Naive thymus-derived CD8-positive, alpha-beta T cell (primary cell): ENCODE results near the gene ACP2. TPM values are rescaled to one million over a fixed set of nuclear protein-coding genes. Genes with fewer than 3 reads are reported as not detected.

Experiments
- ATAC-seq, 2 donors: fragments of 150-1000 bp; cut with Tn5 transposase in 1 of 2; sonication (Bioruptor Pico), chemical (Tn5 transposase) in 1 of 2; 1 replicate in 1 of 2; 2 replicates in 1 of 2; pipeline ENCODE4 v1.10.0; 2021; ENCODE audit warnings: mild to moderate bottlenecking in 2 of 2, moderate library complexity in 2 of 2
- POLR2A ChIA-PET: fragments of 350-600 bp; sonication (Branson Sonifier 250); formaldehyde crosslinking; loops from one replicate; lab custom pipeline; 2021; ENCODE audit warnings: antibody characterized with exemption; lab: Charles Lee
- DNase-seq, 10 donors: peaks; one replicate each; pipeline versions ENCODE4 v3.0.0 to v3.0.0-alpha.2; 2020 to 2022
- H3K27ac Mint-ChIP-seq, 10 donors: one replicate each; pipeline ENCODE4 v1.8.0; 2020 to 2022; ENCODE audit warnings: mild to moderate bottlenecking in 10 of 10, mixed read lengths in 10 of 10, moderate library complexity in 4 of 10, inconsistent platforms in 1 of 10
- H3K27me3 Mint-ChIP-seq, 5 donors: one replicate each; pipeline ENCODE4 v1.8.0; 2021 to 2022; ENCODE audit warnings: mixed read lengths in 5 of 5
- H3K36me3 Mint-ChIP-seq, 3 donors: one replicate each; pipeline ENCODE4 v1.8.0; 2020 to 2022; ENCODE audit warnings: mixed read lengths in 3 of 3, mild to moderate bottlenecking in 2 of 3, inconsistent platforms in 1 of 3
- H3K4me1 Mint-ChIP-seq, 4 donors: one replicate each; pipeline ENCODE4 v1.8.0; 2021 to 2022; ENCODE audit warnings: mixed read lengths in 4 of 4
- H3K4me3 Mint-ChIP-seq, 10 donors: one replicate each; pipeline ENCODE4 v1.8.0; 2020 to 2022; ENCODE audit warnings: mild to moderate bottlenecking in 10 of 10, mixed read lengths in 10 of 10, moderate library complexity in 6 of 10, inconsistent platforms in 1 of 10
- H3K9me3 Mint-ChIP-seq, 9 donors: one replicate each; pipeline ENCODE4 v1.8.0; 2020 to 2022; ENCODE audit warnings: mixed read lengths in 9 of 9, mild to moderate bottlenecking in 3 of 9, inconsistent platforms in 1 of 9, moderate library complexity in 1 of 9
- polyA plus RNA-seq, 3 donors: library from polyadenylated mRNA; unstranded; fragments of 300-500 nt; fragmentation: Illumina TruSeq; gene quantifications; one replicate each; pipeline ENCODE4 v1.2.3, GENCODE V29; 2021
- total RNA-seq, 8 experiments: library from RNA in 2 of 8; stranded (reverse) in 2 of 8; gene quantifications; one replicate each; pipeline ENCODE4 v1.2.3 and lab custom pipeline; 2021 to 2026

Gene ACP2
- total and polyA plus RNA-seq, 5 experiments from 2014 or later = 4.4 to 27.8 (median 10.0) TPM

DNA sequence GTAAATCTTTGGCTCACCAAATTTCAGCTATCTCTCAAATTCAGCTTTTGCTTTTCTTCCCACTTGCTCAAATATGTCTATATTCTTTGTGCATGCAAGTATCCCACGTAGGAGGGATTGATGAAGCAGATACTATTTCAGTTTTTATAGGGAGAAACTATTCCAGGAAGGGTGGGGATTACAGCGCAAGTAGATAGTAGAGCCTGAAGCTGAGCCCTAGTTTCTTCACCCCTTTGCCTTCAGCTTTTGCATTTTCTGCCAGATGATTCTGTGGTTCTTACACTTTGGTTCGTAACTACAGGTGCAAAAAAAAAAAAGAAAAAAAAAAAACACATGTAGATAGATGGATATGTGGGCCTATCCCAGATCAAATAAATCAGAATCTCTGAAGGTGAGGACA, 3.1 kb upstream of the ACP2 start:
- Mint-ChIP-seq H3K4me1 (peaks cover 10 to 34% (median 31%) of the 10 kb centered on the region in 4 donors), H3K9me3 (no peaks in the 10 kb centered on the region), H3K36me3 (peaks cover 0 to 3% (median 0%) of the 10 kb centered on the region in 3 donors), H3K4me3 (peak overlapping the region in 1 of 10 donors; percentile 15), H3K27me3 (no peaks in the 10 kb centered on the region), H3K27ac (peak overlapping the region in 2 of 10 donors; percentile 10 to 51)
- ATAC-seq (no peak), DNase-seq (no peak)
- POLR2A ChIA-PET = interaction anchor here (0.6 to 1.5 kb wide), 3 partner anchors 13 to 551 kb away, joined by 3 to 4 read pairs (median 3); partner anchors contain the start of genes ARHGAP1 and ZNF408

DNA sequence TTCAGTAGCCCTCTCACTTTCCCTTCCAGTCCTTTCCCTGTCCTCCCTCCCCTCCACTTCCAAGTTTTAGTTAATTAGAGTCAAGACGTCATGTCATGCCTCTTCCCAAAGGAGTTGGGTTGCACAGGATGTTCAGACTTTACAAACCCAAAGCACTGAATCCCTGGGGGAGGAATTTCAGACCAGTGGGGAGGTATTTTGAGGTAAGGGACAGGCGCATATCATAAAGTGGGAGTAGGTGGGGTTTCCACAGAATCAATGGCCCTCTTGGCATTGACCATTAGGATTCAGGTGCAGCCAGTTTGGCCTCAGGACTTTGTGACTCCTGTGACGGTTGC, 733 bp upstream of the ACP2 start:
- H3K27ac Mint-ChIP-seq = peak overlapping the region; percentile 93 to 100 (median 99)
- H3K9me3 Mint-ChIP-seq = no peaks in the 10 kb centered on the region
- H3K27me3 Mint-ChIP-seq = no peaks in the 10 kb centered on the region
- POLR2A ChIA-PET = interaction anchor here (0.7 to 4.8 kb wide), 11 partner anchors 10 to 549 kb away, joined by 3 to 64 read pairs (median 15); partner anchors contain the start of genes ARFGAP2, ARHGAP1, DDB2 and MADD
- H3K4me3 Mint-ChIP-seq = peak overlapping the region; percentile 98 to 100 (median 99)
- peaks cover 5 to 28% (median 25%) of the 10 kb centered on the region in 4 donors for H3K4me1 Mint-ChIP-seq
- peaks cover 0 to 17% (median 0%) of the 10 kb centered on the region in 3 donors for H3K36me3 Mint-ChIP-seq
- ATAC-seq = no peak
- DNase-seq = no peak

- H3K4me3 Mint-ChIP-seq = peak overlapping the region; percentile 98 to 100 (median 99)
- ATAC-seq (peak in 1 of 2 donors; percentile 30), DNase-seq (no peak)
- H3K36me3 Mint-ChIP-seq = peaks cover 0 to 27% (median 0%) of the 10 kb centered on the region in 3 donors
- no peaks in the 10 kb centered on the region for H3K27me3 Mint-ChIP-seq
- POLR2A ChIA-PET = interaction anchor here (0.5 to 4.8 kb wide), 20 partner anchors 9 to 548 kb away, joined by 3 to 64 read pairs (median 6); partner anchors contain the start of genes ARFGAP2, ARHGAP1, DDB2 and MADD
- no peaks in the 10 kb centered on the region for H3K9me3 Mint-ChIP-seq
- H3K27ac Mint-ChIP-seq = peak overlapping the region; percentile 93 to 100 (median 99)
- H3K4me1 Mint-ChIP-seq = peaks cover 5 to 28% (median 24%) of the 10 kb centered on the region in 4 donors
These were observed 330 bp downstream of the ACP2 start for GRCh38 chr11:47248304-47248663.

- no peak for ATAC-seq
- peaks cover 5 to 28% (median 24%) of the 10 kb centered on the region in 4 donors for H3K4me1 Mint-ChIP-seq
- no peaks in the 10 kb centered on the region for H3K9me3 Mint-ChIP-seq
- H3K36me3 Mint-ChIP-seq = peaks cover 0 to 33% (median 0%) of the 10 kb centered on the region in 3 donors
- POLR2A ChIA-PET = interaction anchor here (1.0 to 4.8 kb wide), 10 partner anchors 8 to 329 kb away, joined by 3 to 64 read pairs (median 12); partner anchors contain the start of genes ARFGAP2, DDB2, MADD and SLC39A13
- peak overlapping the region in 4 of 10 donors; percentile 10 to 100 (median 65) for H3K27ac Mint-ChIP-seq
- H3K27me3 Mint-ChIP-seq = no peaks in the 10 kb centered on the region
- H3K4me3 Mint-ChIP-seq = peak overlapping the region; percentile 98 to 100 (median 99)
- DNase-seq = no peak
These were observed 1.1 kb downstream of the ACP2 start for GRCh38 chr11:47247502-47247901.

DNA sequence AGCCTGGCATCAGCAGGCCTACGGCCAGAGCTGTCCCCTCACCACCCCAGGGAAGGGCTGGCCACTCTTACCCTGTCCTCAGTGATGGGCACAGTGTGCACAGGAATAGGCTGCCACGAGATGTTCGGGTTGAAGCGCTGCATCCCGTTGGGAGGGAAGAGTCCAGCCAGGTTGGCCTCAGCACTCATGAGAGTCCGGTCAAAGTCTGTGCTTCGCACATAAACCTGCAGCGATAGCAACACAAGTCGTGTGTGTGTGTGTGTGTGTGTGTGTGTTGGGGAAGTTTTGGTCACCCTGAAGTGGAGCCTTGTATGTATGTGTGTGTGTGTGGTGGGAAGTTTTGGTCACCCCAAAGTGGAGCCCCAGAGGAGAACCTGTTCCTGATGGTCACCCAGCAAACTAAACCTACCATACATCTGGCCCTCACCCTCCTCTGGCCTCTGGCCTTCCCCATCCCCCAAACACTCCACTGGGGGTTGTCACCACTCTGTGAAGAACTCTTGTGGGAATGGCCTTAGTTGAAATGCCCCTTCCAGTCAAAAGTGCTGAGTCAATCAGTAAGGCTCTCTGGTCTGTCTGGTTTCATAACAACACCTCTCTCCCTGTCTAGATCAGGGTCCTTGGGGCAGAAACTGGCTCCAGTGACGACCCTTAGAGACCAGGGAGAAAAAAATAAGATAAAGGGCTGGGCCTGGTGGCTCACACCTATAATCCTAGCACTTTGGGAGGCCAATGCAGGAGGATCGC, 2.8 kb downstream of the ACP2 start:
- no peak overlapping the region for H3K4me3 Mint-ChIP-seq
- no peaks in the 10 kb centered on the region for H3K9me3 Mint-ChIP-seq
- H3K27me3 Mint-ChIP-seq = no peaks in the 10 kb centered on the region
- H3K4me1 Mint-ChIP-seq = peaks cover 5 to 30% (median 24%) of the 10 kb centered on the region in 4 donors
- no peak overlapping the region for H3K27ac Mint-ChIP-seq
- POLR2A ChIA-PET = interaction anchor here (4.8 kb wide), 1 partner anchor 11 kb away, joined by 62 read pairs; no protein-coding TSS in a partner anchor
- peaks cover 5 to 50% (median 7%) of the 10 kb centered on the region in 3 donors for H3K36me3 Mint-ChIP-seq
- ATAC-seq = no peak
- DNase-seq = no peak

DNA sequence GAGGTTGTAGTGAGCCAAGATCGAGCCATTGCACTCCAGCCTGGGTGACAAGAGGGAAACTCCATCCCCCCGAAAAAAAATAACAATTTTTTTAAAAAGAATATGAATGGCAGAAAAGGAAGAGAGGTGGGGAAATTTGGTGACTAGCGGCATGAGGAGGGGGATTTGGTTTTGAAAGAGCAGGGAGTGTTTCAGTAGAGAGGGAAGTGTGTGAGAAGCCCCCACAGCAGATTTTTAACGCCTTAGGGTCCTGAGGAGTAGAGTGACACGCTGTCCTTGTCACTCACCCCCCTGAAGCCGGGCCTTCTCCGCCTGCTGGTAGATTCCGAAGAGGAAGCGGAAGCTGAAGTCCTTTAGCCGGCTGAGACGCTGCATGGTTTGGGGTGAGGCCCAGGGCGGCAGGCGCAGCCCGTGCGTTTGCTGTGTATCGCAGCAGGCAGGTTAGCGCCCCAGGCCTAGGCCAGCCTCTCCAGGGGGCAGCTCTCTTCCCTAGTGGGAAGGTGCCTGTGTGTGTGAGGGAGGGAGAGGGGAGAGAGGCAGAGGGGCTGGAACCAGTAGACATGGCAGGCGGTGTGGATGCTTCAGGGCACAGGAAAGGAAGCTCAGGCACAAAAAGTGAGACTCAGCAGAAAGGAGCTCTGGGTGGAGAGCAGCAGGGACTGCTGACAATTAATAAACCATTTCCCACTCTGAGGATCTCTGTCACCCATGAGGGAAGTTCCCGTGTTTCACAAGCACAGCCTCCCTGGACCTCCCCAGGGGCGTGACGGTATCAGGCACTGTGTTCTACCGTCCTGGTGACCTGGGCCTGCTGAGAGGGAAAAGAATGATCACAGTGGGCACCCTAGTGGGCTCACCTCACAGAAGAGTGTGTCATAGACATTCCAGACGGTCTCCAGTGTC, 3.9 kb downstream of the ACP2 start:
- no peaks in the 10 kb centered on the region for H3K9me3 Mint-ChIP-seq
- H3K4me3 Mint-ChIP-seq = no peak overlapping the region
- H3K36me3 Mint-ChIP-seq = peaks cover 7 to 60% (median 9%) of the 10 kb centered on the region in 3 donors
- peaks cover 5 to 29% (median 24%) of the 10 kb centered on the region in 4 donors for H3K4me1 Mint-ChIP-seq
- no peak overlapping the region for H3K27ac Mint-ChIP-seq
- no peak for DNase-seq
- POLR2A ChIA-PET = no interaction called here
- no peaks in the 10 kb centered on the region for H3K27me3 Mint-ChIP-seq
- ATAC-seq = no peak

DNA sequence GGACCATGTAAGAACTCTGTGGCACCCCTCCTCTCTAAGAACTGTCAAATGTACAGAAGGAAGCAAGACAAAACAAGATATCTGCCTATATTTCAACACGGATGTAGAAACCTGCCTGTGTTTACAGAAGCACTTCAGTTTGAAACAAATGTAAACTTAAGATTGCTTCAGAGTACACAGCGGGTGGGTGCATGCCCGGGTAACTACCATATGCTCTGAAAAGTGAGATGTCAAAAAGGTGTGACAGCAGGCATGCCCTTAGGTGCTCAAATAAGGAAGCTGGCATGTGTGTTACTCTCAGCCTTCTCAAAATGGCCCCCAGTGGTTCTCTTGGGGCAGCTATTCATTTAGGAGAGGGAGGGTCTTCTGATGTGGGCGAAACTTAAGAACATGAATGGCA, 5.2 kb downstream of the ACP2 start:
- DNase-seq (no peak), ATAC-seq (no peak)
- Mint-ChIP-seq H3K27me3 (no peaks in the 10 kb centered on the region), H3K4me1 (peaks cover 4 to 19% (median 19%) of the 10 kb centered on the region in 4 donors), H3K27ac (peak overlapping the region in 3 of 10 donors; percentile 14 to 79 (median 50)), H3K4me3 (no peak overlapping the region), H3K9me3 (no peaks in the 10 kb centered on the region), H3K36me3 (peaks cover 7 to 71% (median 9%) of the 10 kb centered on the region in 3 donors)
- POLR2A ChIA-PET = interaction anchor here (1.2 kb wide), 2 partner anchors 9 to 28 kb away, joined by 3 read pairs; partner anchors contain the start of gene DDB2

DNA sequence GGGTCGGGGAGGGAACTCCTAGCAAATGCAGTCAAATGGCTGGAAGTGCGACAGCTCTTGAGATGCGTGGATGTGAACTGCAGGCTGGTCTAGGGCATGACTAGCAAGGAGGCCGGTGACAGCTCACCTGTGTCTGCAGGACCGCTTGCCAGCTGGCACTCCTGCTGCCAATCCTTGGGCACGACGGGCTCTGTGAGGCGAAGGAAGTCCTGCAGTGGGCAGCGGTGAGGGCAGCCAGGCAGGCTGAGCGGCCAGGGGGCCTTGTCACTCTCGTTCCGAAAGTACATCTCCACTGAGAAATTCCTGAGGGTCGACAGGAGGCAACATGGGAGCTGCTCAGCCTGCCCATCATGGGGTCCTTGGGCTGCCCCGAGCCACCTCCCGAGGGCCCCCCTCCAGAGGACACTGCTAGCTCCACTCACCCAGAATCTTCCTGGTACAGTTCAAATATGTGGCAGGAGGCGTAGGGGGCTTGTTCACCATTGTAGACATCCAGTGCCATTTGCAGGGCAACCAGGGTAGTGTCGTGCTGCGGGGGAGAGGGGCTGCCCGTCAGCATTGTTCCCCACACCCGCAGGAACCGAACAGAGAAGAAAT, 5.9 kb downstream of the ACP2 start:
- POLR2A ChIA-PET = interaction anchor here (1.0 to 1.6 kb wide), 4 partner anchors 8 to 28 kb away, joined by 3 to 7 read pairs (median 3); partner anchors contain the start of genes DDB2 and NR1H3
- Mint-ChIP-seq H3K36me3 (peaks cover 7 to 76% (median 10%) of the 10 kb centered on the region in 3 donors), H3K4me3 (no peak overlapping the region), H3K27ac (peak overlapping the region in 3 of 10 donors; percentile 8 to 34 (median 11)), H3K27me3 (no peaks in the 10 kb centered on the region), H3K4me1 (peaks cover 0 to 11% (median 11%) of the 10 kb centered on the region in 4 donors), H3K9me3 (no peaks in the 10 kb centered on the region)
- no peak for ATAC-seq
- DNase-seq = no peak

DNA sequence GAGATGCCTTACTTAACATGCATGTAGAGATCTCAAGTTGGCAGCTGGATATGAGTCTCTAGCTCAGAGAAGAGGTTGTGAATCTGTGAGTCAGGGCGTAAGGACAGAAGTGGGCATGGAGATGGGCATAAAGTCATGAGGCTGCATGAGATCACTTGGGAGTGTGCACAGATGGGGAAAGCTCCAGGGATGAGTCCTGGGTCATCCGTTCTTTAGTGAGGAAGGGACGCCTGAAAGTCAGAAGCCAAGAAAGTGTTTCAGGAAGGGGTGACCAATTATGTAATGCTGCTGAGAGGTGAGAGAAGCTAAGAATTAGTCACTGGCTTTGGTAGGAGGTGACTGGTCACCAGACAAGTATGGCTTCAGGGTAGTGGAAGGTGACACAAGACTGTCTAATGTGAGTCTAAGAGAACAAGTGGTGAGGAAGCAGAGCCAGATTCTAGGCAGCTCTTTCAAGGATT, 6.7 kb downstream of the ACP2 start:
- H3K4me1 Mint-ChIP-seq = peaks cover 1 to 6% (median 3%) of the 10 kb centered on the region in 4 donors
- DNase-seq (no peak), ATAC-seq (no peak)
- H3K27ac Mint-ChIP-seq = peak overlapping the region in 2 of 10 donors; percentile 61 to 73
- POLR2A ChIA-PET = interaction anchor here (0.6 to 1.6 kb wide), 3 partner anchors 14 to 27 kb away, joined by 3 to 7 read pairs (median 3); partner anchors contain the start of genes DDB2 and NR1H3
- H3K27me3 Mint-ChIP-seq = no peaks in the 10 kb centered on the region
- peaks cover 7 to 78% (median 12%) of the 10 kb centered on the region in 3 donors for H3K36me3 Mint-ChIP-seq
- no peak overlapping the region for H3K4me3 Mint-ChIP-seq
- no peaks in the 10 kb centered on the region for H3K9me3 Mint-ChIP-seq

GRCh38 chr11:47239852-47240251, 8.8 kb downstream of the ACP2 start:
- H3K9me3 Mint-ChIP-seq = no peaks in the 10 kb centered on the region
- no peak for ATAC-seq
- no peaks in the 10 kb centered on the region for H3K27me3 Mint-ChIP-seq
- H3K27ac Mint-ChIP-seq = peak overlapping the region in 3 of 10 donors; percentile 9 to 77 (median 48)
- H3K4me3 Mint-ChIP-seq = no peak overlapping the region
- DNase-seq = no peak
- peaks cover 9 to 17% (median 13%) of the 10 kb centered on the region in 4 donors for H3K4me1 Mint-ChIP-seq
- POLR2A ChIA-PET = interaction anchor here (0.6 to 1.6 kb wide), 3 partner anchors 9 to 56 kb away, joined by 3 to 8 read pairs (median 5); partner anchors contain the start of genes ACP2 and DDB2
- peaks cover 7 to 72% (median 12%) of the 10 kb centered on the region in 3 donors for H3K36me3 Mint-ChIP-seq

GRCh38 chr11:47236482-47236881, 12.1 kb downstream of the ACP2 start:
- Mint-ChIP-seq H3K4me3 (peak overlapping the region in 4 of 10 donors; percentile 22 to 33 (median 30)), H3K27ac (peak overlapping the region; percentile 10 to 99 (median 78)), H3K9me3 (no peaks in the 10 kb centered on the region), H3K27me3 (no peaks in the 10 kb centered on the region), H3K36me3 (peaks cover 0 to 41% (median 11%) of the 10 kb centered on the region in 3 donors), H3K4me1 (peaks cover 15 to 27% (median 23%) of the 10 kb centered on the region in 4 donors)
- no peak for DNase-seq
- POLR2A ChIA-PET = interaction anchor here (1.6 to 5.7 kb wide), 3 partner anchors 12 to 36 kb away, joined by 5 to 62 read pairs (median 57); partner anchors contain the start of genes ACP2 and DDB2
- no peak for ATAC-seq
